Mucosa of rectum (tissue), 2 donors: Measurements from ENCODE around the gene LRTM2.

ENCODE experiments used
- H3K27ac ChIP-seq, 2 donors: one replicate each; pipeline ENCODE4 v1.7.0; 2013; ENCODE audit warnings: inconsistent platforms in 2 of 2, low read depth in 2 of 2, low read length in 2 of 2
- H3K27me3 ChIP-seq, 2 donors: one replicate each; pipeline ENCODE4 v1.7.0; 2013; ENCODE audit warnings: low read length in 2 of 2; ENCODE audit not compliant: control insufficient read depth in 2 of 2, insufficient read depth in 2 of 2
- H3K36me3 ChIP-seq, 2 donors: one replicate each; pipeline ENCODE4 v1.7.0; 2013; ENCODE audit warnings: low read length in 2 of 2; ENCODE audit not compliant: control insufficient read depth in 2 of 2, insufficient read depth in 2 of 2
- H3K4me1 ChIP-seq, 2 donors: one replicate each; pipeline ENCODE4 v1.7.0; 2013; ENCODE audit warnings: low read length in 2 of 2, mild to moderate bottlenecking in 1 of 2; ENCODE audit not compliant: control insufficient read depth in 2 of 2, insufficient read depth in 2 of 2
- H3K4me3 ChIP-seq, 2 donors: one replicate each; pipeline ENCODE4 v1.7.0; 2013; ENCODE audit warnings: low read length in 2 of 2
- H3K9ac ChIP-seq, 2 donors: one replicate each; pipeline ENCODE4 v1.7.0; 2013; ENCODE audit warnings: low read length in 2 of 2, low read depth in 1 of 2, mild to moderate bottlenecking in 1 of 2
- H3K9me3 ChIP-seq, 2 donors: one replicate each; pipeline ENCODE4 v1.7.0; 2013; ENCODE audit warnings: low read length in 2 of 2; ENCODE audit not compliant: control insufficient read depth in 2 of 2
- donor health status: healthy.
- donor health status: Normal muscosa, but diverticular disease.

The LRTM2 gene

GRCh38 chr12:1830981-1831963 lies 10.9 kb downstream of the LRTM2 start:
- Histone ChIP-seq H3K9ac (no peak overlapping the region), H3K27me3 (peaks cover 0 to 6% of the 10 kb centered on the region in 2 donors), H3K4me1 (no peaks in the 10 kb centered on the region), H3K27ac (no peak overlapping the region), H3K4me3 (no peak overlapping the region), H3K36me3 (no peaks in the 10 kb centered on the region), H3K9me3 (no peaks in the 10 kb centered on the region)

GRCh38 chr12:1832801-1833595 lies 12.6 kb downstream of the LRTM2 start:
- Histone ChIP-seq H3K9me3 (no peaks in the 10 kb centered on the region), H3K36me3 (no peaks in the 10 kb centered on the region)

GRCh38 chr12:1833596-1834028 lies 13.2 kb downstream of the LRTM2 start:
- Histone ChIP-seq H3K4me3 (no peak overlapping the region), H3K9ac (no peak overlapping the region), H3K9me3 (no peaks in the 10 kb centered on the region), H3K27ac (no peak overlapping the region), H3K36me3 (no peaks in the 10 kb centered on the region), H3K4me1 (no peaks in the 10 kb centered on the region), H3K27me3 (peaks cover 0 to 6% of the 10 kb centered on the region in 2 donors)

More at GRCh38 chr12:1832801-1833595, 12.6 kb downstream of the LRTM2 start:
- Histone ChIP-seq H3K4me3 (no peak overlapping the region), H3K9ac (no peak overlapping the region), H3K4me1 (no peaks in the 10 kb centered on the region), H3K27ac (no peak overlapping the region), H3K27me3 (peaks cover 0 to 6% of the 10 kb centered on the region in 2 donors)

GRCh38 chr12:1834186-1834925 lies 14.0 kb downstream of the LRTM2 start:
- peaks cover 0 to 4% of the 10 kb centered on the region in 2 donors for H3K27me3 ChIP-seq
- H3K4me3 ChIP-seq: no peak overlapping the region
- no peak overlapping the region for H3K27ac ChIP-seq
- no peaks in the 10 kb centered on the region for H3K9me3 ChIP-seq
- no peaks in the 10 kb centered on the region for H3K36me3 ChIP-seq
- H3K9ac ChIP-seq: no peak overlapping the region
- no peaks in the 10 kb centered on the region for H3K4me1 ChIP-seq

- H3K27ac ChIP-seq: no peak overlapping the region
- H3K36me3 ChIP-seq: no peaks in the 10 kb centered on the region
- H3K4me1 ChIP-seq: no peaks in the 10 kb centered on the region
- no peak overlapping the region for H3K9ac ChIP-seq
- H3K9me3 ChIP-seq: no peaks in the 10 kb centered on the region
- H3K27me3 ChIP-seq: peaks cover 0 to 4% of the 10 kb centered on the region in 2 donors
- H3K4me3 ChIP-seq: no peak overlapping the region
Measured at GRCh38 chr12:1835211-1836131, 15.1 kb downstream of the LRTM2 start.

GRCh38 chr12:1836241-1836803 lies 16.0 kb downstream of the LRTM2 start:
- no peaks in the 10 kb centered on the region for H3K4me1 ChIP-seq

GRCh38 chr12:1836854-1837421 lies 16.6 kb downstream of the LRTM2 start:
- Histone ChIP-seq H3K27ac (no peak overlapping the region), H3K9ac (no peak overlapping the region)

More at GRCh38 chr12:1836241-1836803, 16.0 kb downstream of the LRTM2 start:
- H3K9me3 ChIP-seq: no peaks in the 10 kb centered on the region
- no peak overlapping the region for H3K4me3 ChIP-seq
- no peaks in the 10 kb centered on the region for H3K36me3 ChIP-seq
- no peak overlapping the region for H3K9ac ChIP-seq
- peaks cover 0 to 2% of the 10 kb centered on the region in 2 donors for H3K27me3 ChIP-seq
- H3K27ac ChIP-seq: no peak overlapping the region

GRCh38 chr12:1837541-1838204 lies 17.3 kb downstream of the LRTM2 start:
- H3K9me3 ChIP-seq: no peaks in the 10 kb centered on the region
- H3K4me3 ChIP-seq: no peak overlapping the region
- H3K36me3 ChIP-seq: no peaks in the 10 kb centered on the region
- H3K9ac ChIP-seq: no peak overlapping the region
- no peaks in the 10 kb centered on the region for H3K4me1 ChIP-seq
- H3K27ac ChIP-seq: no peak overlapping the region
- H3K27me3 ChIP-seq: no peaks in the 10 kb centered on the region

More at GRCh38 chr12:1836854-1837421, 16.6 kb downstream of the LRTM2 start:
- Histone ChIP-seq H3K4me1 (no peaks in the 10 kb centered on the region), H3K36me3 (no peaks in the 10 kb centered on the region), H3K27me3 (no peaks in the 10 kb centered on the region), H3K4me3 (no peak overlapping the region), H3K9me3 (no peaks in the 10 kb centered on the region)
